Omental fat pad (tissue), 4 donors: Measurements from ENCODE around the gene PCDHA4. TPM values are rescaled to one million over a fixed set of nuclear protein-coding genes. Genes with fewer than 3 reads are reported as not detected.
"Not testable (repeated sequence)": the region's sequence is repeated elsewhere in the genome, so short reads cannot be mapped to it uniquely, and the experiment has no call there.

ENCODE experiments used
- ATAC-seq: fragments of 150-250 bp; one replicate; pipeline ENCODE4 v1.9.1; 2016; ENCODE audit warnings: mild to moderate bottlenecking, moderate library complexity; ENCODE audit not compliant: low FRiP score
- DNase-seq: peaks from one replicate; pipeline ENCODE4 v3.0.0-alpha.2; 2019; ENCODE audit warnings: low spot score
- CTCF ChIP-seq, 3 donors: fragments of 450-650 bp; IDR thresholded peaks; one replicate each; pipeline ENCODE4 v1.5.1; 2016 to 2017; ENCODE audit warnings: antibody characterized with exemption in 3 of 3, mild to moderate bottlenecking in 3 of 3, moderate library complexity in 2 of 3
- total RNA-seq, 4 donors: library from RNA; depleted of rRNA; stranded (reverse); fragments of >200 nt; gene quantifications; one replicate each; pipeline ENCODE4 v1.1.0, GENCODE V29; 2016

Gene PCDHA4
- total RNA-seq, 4 donors from 2014 or later = 0.60 to 1.5 (median 1.1) TPM

- no peak for ATAC-seq
- no peak for DNase-seq
- TF ChIP-seq CTCF (IDR thresholded peaks at IDR 0.05) = no peak
Observed at GRCh38 chr5:140827704-140828361, 21.0 kb downstream of the PCDHA4 start, which contains the start of gene PCDHA6. Gene PCDHA6, plus strand, starts transcription at chr5:140827960. Its CDS starts 132 bp downstream, at chr5:140828092.

GRCh38 chr5:140828362-140828737 is 21.5 kb downstream of the PCDHA4 start:
- DNase-seq (no peak), ATAC-seq (no peak)
- TF ChIP-seq CTCF (IDR thresholded peaks at IDR 0.05) = no peak

GRCh38 chr5:140829511-140830501 is 22.9 kb downstream of the PCDHA4 start:
- not testable (repeated sequence) for ATAC-seq

GRCh38 chr5:140833993-140834392 is 27.1 kb downstream of the PCDHA4 start, which contains the start of gene PCDHA7:
Gene PCDHA7, plus strand, starts transcription at chr5:140834269. Its CDS starts 115 bp downstream, at chr5:140834384.
- DNase-seq = no peak
- ATAC-seq = no peak
- TF ChIP-seq CTCF (IDR thresholded peaks at IDR 0.05) = no peak

More at GRCh38 chr5:140829511-140830501, 22.9 kb downstream of the PCDHA4 start:
- DNase-seq = not testable (repeated sequence)

GRCh38 chr5:140834439-140835008 is 27.7 kb downstream of the PCDHA4 start:
- ATAC-seq, DNase-seq: not testable (repeated sequence)

GRCh38 chr5:140835622-140836510 is 29.0 kb downstream of the PCDHA4 start:
- ATAC-seq = no peak
- no peak for TF ChIP-seq CTCF (IDR thresholded peaks at IDR 0.05)
- DNase-seq = no peak
